ENCODE data around the gene SEC24D.

DNA sequence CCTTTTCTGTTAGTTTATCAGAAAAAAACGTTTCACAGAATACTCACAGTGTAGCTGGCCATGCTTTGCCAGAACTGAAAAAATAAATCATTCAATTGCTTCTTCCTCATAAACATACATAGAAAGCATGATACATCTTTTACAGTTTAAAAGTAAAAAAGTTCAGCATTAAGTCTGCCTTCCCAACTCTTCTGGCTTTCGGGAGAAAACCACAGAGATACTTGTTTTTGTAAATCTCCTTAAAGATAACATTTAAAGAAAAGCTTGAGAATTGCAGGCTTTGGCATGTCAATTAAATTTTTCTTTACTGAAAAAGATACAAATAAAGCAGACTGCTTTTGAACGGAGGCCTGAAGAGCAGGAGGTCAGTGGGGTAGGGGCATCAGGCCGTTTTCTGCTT lies 66.8 kb downstream of the SEC24D start:
- TF ChIP-seq, protein P1, sequence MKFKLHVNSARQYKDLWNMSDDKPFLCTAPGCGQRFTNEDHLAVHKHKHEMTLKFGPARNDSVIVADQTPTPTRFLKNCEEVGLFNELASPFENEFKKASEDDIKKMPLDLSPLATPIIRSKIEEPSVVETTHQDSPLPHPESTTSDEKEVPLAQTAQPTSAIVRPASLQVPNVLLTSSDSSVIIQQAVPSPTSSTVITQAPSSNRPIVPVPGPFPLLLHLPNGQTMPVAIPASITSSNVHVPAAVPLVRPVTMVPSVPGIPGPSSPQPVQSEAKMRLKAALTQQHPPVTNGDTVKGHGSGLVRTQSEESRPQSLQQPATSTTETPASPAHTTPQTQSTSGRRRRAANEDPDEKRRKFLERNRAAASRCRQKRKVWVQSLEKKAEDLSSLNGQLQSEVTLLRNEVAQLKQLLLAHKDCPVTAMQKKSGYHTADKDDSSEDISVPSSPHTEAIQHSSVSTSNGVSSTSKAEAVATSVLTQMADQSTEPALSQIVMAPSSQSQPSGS (CRISPR knock-in tag; IDR thresholded peaks at IDR 0.05; ENCODE audit: borderline replicate concordance, low read depth): no peak
- TF ChIP-seq, protein P2, sequence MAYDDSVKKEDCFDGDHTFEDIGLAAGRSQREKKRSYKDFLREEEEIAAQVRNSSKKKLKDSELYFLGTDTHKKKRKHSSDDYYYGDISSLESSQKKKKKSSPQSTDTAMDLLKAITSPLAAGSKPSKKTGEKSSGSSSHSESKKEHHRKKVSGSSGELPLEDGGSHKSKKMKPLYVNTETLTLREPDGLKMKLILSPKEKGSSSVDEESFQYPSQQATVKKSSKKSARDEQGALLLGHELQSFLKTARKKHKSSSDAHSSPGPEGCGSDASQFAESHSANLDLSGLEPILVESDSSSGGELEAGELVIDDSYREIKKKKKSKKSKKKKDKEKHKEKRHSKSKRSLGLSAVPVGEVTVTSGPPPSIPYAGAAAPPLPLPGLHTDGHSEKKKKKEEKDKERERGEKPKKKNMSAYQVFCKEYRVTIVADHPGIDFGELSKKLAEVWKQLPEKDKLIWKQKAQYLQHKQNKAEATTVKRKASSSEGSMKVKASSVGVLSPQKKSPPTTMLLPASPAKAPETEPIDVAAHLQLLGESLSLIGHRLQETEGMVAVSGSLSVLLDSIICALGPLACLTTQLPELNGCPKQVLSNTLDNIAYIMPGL (CRISPR knock-in tag; IDR thresholded peaks at IDR 0.05): no peak
- TF ChIP-seq, protein P3, sequence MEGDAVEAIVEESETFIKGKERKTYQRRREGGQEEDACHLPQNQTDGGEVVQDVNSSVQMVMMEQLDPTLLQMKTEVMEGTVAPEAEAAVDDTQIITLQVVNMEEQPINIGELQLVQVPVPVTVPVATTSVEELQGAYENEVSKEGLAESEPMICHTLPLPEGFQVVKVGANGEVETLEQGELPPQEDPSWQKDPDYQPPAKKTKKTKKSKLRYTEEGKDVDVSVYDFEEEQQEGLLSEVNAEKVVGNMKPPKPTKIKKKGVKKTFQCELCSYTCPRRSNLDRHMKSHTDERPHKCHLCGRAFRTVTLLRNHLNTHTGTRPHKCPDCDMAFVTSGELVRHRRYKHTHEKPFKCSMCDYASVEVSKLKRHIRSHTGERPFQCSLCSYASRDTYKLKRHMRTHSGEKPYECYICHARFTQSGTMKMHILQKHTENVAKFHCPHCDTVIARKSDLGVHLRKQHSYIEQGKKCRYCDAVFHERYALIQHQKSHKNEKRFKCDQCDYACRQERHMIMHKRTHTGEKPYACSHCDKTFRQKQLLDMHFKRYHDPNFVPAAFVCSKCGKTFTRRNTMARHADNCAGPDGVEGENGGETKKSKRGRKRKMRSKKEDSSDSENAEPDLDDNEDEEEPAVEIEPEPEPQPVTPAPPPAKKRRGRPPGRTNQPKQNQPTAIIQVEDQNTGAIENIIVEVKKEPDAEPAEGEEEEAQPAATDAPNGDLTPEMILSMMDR (IDR thresholded peaks at IDR 0.05): no peak
- TF ChIP-seq NFE2L1 (CRISPR knock-in tag; IDR thresholded peaks at IDR 0.05) (no peak), ZNF232 (CRISPR knock-in tag; IDR thresholded peaks at IDR 0.05) (no peak), ELF4 (CRISPR knock-in tag; IDR thresholded peaks at IDR 0.05; ENCODE audit: low read depth) (no peak), FOXP1 (CRISPR knock-in tag; IDR thresholded peaks at IDR 0.05; ENCODE audit: borderline replicate concordance) (no peak)
- TF ChIP-seq, protein P4, sequence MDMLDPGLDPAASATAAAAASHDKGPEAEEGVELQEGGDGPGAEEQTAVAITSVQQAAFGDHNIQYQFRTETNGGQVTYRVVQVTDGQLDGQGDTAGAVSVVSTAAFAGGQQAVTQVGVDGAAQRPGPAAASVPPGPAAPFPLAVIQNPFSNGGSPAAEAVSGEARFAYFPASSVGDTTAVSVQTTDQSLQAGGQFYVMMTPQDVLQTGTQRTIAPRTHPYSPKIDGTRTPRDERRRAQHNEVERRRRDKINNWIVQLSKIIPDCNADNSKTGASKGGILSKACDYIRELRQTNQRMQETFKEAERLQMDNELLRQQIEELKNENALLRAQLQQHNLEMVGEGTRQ (CRISPR knock-in tag; IDR thresholded peaks at IDR 0.05): no peak
- TF ChIP-seq, protein P5, sequence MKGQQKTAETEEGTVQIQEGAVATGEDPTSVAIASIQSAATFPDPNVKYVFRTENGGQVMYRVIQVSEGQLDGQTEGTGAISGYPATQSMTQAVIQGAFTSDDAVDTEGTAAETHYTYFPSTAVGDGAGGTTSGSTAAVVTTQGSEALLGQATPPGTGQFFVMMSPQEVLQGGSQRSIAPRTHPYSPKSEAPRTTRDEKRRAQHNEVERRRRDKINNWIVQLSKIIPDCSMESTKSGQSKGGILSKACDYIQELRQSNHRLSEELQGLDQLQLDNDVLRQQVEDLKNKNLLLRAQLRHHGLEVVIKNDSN (CRISPR knock-in tag; IDR thresholded peaks at IDR 0.05): no peak
